ENCODE results near the gene KNTC1.

GRCh38 chr12:122500685-122501488, 26.2 kb upstream of the KNTC1 start, which contains the start of gene ZCCHC8:
- no peak for TF ChIP-seq ZFP36L2 (CRISPR knock-in tag; IDR thresholded peaks at IDR 0.05)
- TF ChIP-seq HINFP (CRISPR knock-in tag; IDR thresholded peaks at IDR 0.05; ENCODE audit: low read depth), result no peak; the same call in 1 of the 2 replicates
- TF ChIP-seq ZNF704 (CRISPR knock-in tag; IDR thresholded peaks at IDR 0.05; ENCODE audit: borderline replicate concordance), result no peak
- no peak for TF ChIP-seq TCF7L2 (IDR thresholded peaks at IDR 0.05; ENCODE audit: low read depth, low read length)
- TF ChIP-seq CHD2 (IDR thresholded peaks at IDR 0.05; ENCODE audit: low read depth, low read length), result no peak
- peak; percentile 67; the same call in 1 of the 2 replicates for TF ChIP-seq ZNF230 (CRISPR knock-in tag; IDR thresholded peaks at IDR 0.05)
- TF ChIP-seq, protein P1, sequence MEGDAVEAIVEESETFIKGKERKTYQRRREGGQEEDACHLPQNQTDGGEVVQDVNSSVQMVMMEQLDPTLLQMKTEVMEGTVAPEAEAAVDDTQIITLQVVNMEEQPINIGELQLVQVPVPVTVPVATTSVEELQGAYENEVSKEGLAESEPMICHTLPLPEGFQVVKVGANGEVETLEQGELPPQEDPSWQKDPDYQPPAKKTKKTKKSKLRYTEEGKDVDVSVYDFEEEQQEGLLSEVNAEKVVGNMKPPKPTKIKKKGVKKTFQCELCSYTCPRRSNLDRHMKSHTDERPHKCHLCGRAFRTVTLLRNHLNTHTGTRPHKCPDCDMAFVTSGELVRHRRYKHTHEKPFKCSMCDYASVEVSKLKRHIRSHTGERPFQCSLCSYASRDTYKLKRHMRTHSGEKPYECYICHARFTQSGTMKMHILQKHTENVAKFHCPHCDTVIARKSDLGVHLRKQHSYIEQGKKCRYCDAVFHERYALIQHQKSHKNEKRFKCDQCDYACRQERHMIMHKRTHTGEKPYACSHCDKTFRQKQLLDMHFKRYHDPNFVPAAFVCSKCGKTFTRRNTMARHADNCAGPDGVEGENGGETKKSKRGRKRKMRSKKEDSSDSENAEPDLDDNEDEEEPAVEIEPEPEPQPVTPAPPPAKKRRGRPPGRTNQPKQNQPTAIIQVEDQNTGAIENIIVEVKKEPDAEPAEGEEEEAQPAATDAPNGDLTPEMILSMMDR (CRISPR knock-in tag; IDR thresholded peaks at IDR 0.05), result peak; percentile 45
- TF ChIP-seq ZNF44 (CRISPR knock-in tag; IDR thresholded peaks at IDR 0.05), result no peak
- TF ChIP-seq NFYB (CRISPR knock-in tag; IDR thresholded peaks at IDR 0.05), result peak; percentile 71
- TF ChIP-seq EED (CRISPR knock-in tag; IDR thresholded peaks at IDR 0.05), result no peak
- TF ChIP-seq, protein P2, sequence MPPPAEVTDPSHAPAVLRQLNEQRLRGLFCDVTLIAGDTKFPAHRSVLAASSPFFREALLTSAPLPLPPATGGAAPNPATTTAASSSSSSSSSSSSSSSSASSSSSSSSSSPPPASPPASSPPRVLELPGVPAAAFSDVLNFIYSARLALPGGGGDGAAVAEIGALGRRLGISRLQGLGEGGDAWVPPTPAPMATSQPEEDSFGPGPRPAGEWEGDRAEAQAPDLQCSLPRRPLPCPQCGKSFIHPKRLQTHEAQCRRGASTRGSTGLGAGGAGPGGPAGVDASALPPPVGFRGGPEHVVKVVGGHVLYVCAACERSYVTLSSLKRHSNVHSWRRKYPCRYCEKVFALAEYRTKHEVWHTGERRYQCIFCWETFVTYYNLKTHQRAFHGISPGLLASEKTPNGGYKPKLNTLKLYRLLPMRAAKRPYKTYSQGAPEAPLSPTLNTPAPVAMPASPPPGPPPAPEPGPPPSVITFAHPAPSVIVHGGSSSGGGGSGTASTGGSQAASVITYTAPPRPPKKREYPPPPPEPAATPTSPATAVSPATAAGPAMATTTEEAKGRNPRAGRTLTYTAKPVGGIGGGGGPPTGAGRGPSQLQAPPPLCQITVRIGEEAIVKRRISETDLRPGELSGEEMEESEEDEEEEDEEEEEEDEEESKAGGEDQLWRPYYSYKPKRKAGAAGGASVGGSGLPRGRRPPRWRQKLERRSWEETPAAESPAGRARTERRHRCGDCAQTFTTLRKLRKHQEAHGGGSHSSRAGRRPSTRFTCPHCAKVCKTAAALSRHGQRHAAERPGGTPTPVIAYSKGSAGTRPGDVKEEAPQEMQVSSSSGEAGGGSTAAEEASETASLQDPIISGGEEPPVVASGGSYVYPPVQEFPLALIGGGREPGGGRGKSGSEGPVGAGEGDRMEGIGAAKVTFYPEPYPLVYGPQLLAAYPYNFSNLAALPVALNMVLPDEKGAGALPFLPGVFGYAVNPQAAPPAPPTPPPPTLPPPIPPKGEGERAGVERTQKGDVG (CRISPR knock-in tag; IDR thresholded peaks at IDR 0.05; ENCODE audit: borderline replicate concordance), result 0 out of 2 replicates have a peak, but pooled peaks have one; percentile 39
- TF ChIP-seq MAX (IDR thresholded peaks at IDR 0.05), result 0 out of 2 replicates have a peak, but pooled peaks have one; percentile 11

Measured in HepG2 (cell line).